SH-SY5Y (cell line): ENCODE measurements around the gene KIF5A.

Source experiments
- GATA2 ChIP-seq: IDR thresholded peaks from 2 replicates; pipeline ENCODE4 v1.6.1; 2011; ENCODE audit warnings: mild to moderate bottlenecking, low read depth, low read length
- GATA3 ChIP-seq: IDR thresholded peaks from 2 replicates; pipeline ENCODE4 v1.6.1; 2011; ENCODE audit warnings: low read depth, mild to moderate bottlenecking, low read length, moderate library complexity

GRCh38 chr12:57543581-57543980, 6.3 kb upstream of the KIF5A start:
- no peak for TF ChIP-seq GATA2
- TF ChIP-seq GATA3 = no peak
